Breast epithelium (tissue), 3 donors: ENCODE measurements around the gene MICALL1.

ENCODE experiments used
- CTCF ChIP-seq, 3 donors: fragments of 450-650 bp; IDR thresholded peaks; one replicate each; pipeline ENCODE4 v1.5.1; 2016 to 2017; ENCODE audit warnings: antibody characterized with exemption in 3 of 3, mild to moderate bottlenecking in 3 of 3, moderate library complexity in 3 of 3
- POLR2AphosphoS5 ChIP-seq, 3 donors: sonication (generic); formaldehyde crosslinking; IDR thresholded peaks; one replicate each; pipeline ENCODE4 v1.6.1; 2017; ENCODE audit warnings: antibody characterized with exemption in 3 of 3

DNA sequence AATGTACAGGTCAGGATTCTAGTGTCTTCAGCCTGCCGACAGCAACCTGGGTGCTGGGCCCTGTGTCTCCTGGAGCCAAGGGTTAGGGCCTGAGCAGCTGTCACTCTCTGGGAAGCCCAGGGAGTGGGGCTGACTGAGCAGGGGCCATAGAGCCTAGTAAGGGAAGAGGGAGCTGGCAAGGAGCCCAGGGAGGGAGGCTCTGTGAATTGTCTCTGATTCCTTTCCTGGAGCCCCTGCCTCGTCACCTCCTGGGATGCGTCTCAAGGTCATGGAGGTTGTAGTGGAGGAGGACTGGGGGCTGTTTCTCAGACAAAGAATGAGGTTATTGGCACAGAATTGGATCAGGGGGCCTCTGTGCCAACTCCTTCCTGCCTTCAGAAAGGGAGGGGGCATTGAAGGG lies 66.4 kb downstream of the MICALL1 start:
- TF ChIP-seq CTCF (IDR thresholded peaks at IDR 0.05): no peak
- TF ChIP-seq POLR2AphosphoS5 (IDR thresholded peaks at IDR 0.05): no peak
